GM12872 (cell line): ENCODE data around the gene CEP170B.

Experiments
- CTCF ChIP-seq: IDR thresholded peaks from 3 replicates; pipeline ENCODE4 v1.5.1; 2011; ENCODE audit warnings: low read depth, mild to moderate bottlenecking, low read length, moderate library complexity; ENCODE audit not compliant: insufficient read depth

The CEP170B gene

GRCh38 chr14:104930526-104931303 is 65.6 kb downstream of the CEP170B start:
- no peak for TF ChIP-seq CTCF

GRCh38 chr14:104931304-104931770 is 66.3 kb downstream of the CEP170B start:
- no peak for TF ChIP-seq CTCF

GRCh38 chr14:104931771-104932675 is 67.0 kb downstream of the CEP170B start:
- no peak for TF ChIP-seq CTCF

- peak; percentile 71 for TF ChIP-seq CTCF
Observed at GRCh38 chr14:104932676-104933631, 67.9 kb downstream of the CEP170B start.

GRCh38 chr14:104933746-104934733 is 69.0 kb downstream of the CEP170B start:
- TF ChIP-seq CTCF, result no peak

- TF ChIP-seq CTCF, result no peak
Observed at GRCh38 chr14:104935026-104935650, 70.1 kb downstream of the CEP170B start.
